Brain microvascular endothelial cell (primary cell): ENCODE data around the gene MAP4K3.

Experiments
- DNase-seq: peaks from one replicate; pipeline ENCODE4 v3.0.0-alpha.2; 2020
- H3K27ac ChIP-seq: fragments of 250-450 bp; sonication (Bioruptor Pico); 2 replicates; pipeline ENCODE4 v1.5.1; 2020; ENCODE audit warnings: mild to moderate bottlenecking, moderate library complexity
- H3K27me3 ChIP-seq: fragments of 250-450 bp; sonication (Bioruptor Pico); replicated peaks from 2 replicates; pipeline ENCODE4 v1.5.1; 2020; ENCODE audit warnings: mild to moderate bottlenecking
- H3K36me3 ChIP-seq: fragments of 250-450 bp; sonication (Bioruptor Pico); replicated peaks from 2 replicates; pipeline ENCODE4 v1.5.1; 2020; ENCODE audit warnings: mild to moderate bottlenecking
- H3K4me3 ChIP-seq: 2 replicates; pipeline ENCODE4 v1.5.1; 2011; ENCODE audit warnings: low read depth, mild to moderate bottlenecking, control low read depth, low read length, moderate library complexity
- in situ Hi-C: cut with HindIII; loops from 2 replicates; pipeline ENCODE4 v1.10.0; 2017; ENCODE audit warnings: low sequenced_read_pairs, low pct_ligation_motif_present
- TF ChIP-seq, protein P1 (sequence below): IDR thresholded peaks from 2 replicates; pipeline ENCODE4 v1.5.1; 2011; ENCODE audit warnings: low read depth, mild to moderate bottlenecking, moderate library complexity, low read length, control low read depth, inconsistent platforms; ENCODE audit errors: missing control alignments

MAP4K3 gene

DNA sequence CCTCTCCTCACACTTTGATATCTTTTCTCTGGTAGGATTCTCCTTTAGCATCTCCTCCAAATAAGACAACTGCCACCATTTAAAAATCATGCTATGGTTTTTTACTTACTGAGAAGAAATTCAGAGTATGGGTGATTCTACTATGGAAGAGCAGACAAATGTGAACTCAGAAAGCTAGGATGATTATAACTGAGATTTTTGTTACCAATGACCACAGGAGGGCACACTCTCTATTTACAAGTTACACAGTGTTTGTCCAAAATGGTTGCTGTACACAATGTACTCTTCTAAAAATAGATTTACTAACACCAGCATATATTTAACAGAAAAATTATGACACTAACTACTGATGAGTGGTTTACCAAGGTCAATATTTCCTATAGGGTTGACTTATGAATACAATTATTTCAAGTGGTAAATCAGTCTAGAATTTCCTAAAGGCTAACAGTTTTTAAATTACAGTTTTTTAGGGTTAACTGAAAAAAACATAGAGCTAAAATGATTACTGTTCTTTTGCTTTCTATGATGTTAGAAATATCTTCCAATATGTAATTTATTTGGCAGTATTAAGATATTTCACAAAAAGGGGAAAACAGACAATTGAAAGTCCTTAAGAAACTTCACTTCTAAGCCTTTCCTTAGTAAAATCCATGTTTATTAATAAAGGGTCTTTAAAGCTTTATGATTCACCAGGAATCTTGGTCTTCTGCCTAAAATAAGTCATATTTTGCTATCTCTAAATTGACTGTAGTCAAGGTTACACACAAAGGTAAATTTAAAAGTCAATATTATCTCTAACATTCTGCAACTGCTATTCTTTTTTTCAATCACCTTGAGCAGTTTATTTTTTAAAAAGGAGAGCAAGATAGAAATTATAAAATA lies 57.2 kb downstream of the MAP4K3 start:
- no peaks in the 10 kb centered on the region for H3K27me3 ChIP-seq
- in situ Hi-C loops, result no loop called here
- TF ChIP-seq, protein P1, sequence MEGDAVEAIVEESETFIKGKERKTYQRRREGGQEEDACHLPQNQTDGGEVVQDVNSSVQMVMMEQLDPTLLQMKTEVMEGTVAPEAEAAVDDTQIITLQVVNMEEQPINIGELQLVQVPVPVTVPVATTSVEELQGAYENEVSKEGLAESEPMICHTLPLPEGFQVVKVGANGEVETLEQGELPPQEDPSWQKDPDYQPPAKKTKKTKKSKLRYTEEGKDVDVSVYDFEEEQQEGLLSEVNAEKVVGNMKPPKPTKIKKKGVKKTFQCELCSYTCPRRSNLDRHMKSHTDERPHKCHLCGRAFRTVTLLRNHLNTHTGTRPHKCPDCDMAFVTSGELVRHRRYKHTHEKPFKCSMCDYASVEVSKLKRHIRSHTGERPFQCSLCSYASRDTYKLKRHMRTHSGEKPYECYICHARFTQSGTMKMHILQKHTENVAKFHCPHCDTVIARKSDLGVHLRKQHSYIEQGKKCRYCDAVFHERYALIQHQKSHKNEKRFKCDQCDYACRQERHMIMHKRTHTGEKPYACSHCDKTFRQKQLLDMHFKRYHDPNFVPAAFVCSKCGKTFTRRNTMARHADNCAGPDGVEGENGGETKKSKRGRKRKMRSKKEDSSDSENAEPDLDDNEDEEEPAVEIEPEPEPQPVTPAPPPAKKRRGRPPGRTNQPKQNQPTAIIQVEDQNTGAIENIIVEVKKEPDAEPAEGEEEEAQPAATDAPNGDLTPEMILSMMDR, result peak; percentile 41
- H3K4me3 ChIP-seq, result no peak overlapping the region
- peaks cover 6% of the 10 kb centered on the region for H3K36me3 ChIP-seq
- peak; percentile 45 for DNase-seq
- H3K27ac ChIP-seq, result peak overlapping the region; percentile 70

DNA sequence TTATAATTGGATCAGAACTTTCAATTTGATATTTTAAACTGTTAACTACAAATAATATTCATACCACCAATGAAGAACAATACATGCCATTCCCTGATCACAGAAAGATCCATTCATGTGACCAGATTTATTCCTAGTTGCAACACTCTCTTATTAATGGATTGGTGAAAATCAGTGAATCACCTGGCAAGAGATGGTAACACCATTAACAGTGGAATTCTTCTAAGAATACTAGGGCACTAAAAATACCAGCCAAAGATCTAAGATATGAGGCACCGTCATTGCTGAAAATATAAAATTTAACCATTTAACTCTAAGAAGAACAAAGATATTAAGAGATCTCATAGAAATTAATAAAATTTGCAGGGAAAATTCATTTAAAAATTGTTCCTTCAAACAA lies 58.1 kb downstream of the MAP4K3 start:
- TF ChIP-seq, protein P1, result no peak
- Histone ChIP-seq H3K36me3 (peaks cover 6% of the 10 kb centered on the region), H3K4me3 (no peak overlapping the region), H3K27me3 (no peaks in the 10 kb centered on the region), H3K27ac (no peak overlapping the region)
- no peak for DNase-seq
- in situ Hi-C loops, result no loop called here

DNA sequence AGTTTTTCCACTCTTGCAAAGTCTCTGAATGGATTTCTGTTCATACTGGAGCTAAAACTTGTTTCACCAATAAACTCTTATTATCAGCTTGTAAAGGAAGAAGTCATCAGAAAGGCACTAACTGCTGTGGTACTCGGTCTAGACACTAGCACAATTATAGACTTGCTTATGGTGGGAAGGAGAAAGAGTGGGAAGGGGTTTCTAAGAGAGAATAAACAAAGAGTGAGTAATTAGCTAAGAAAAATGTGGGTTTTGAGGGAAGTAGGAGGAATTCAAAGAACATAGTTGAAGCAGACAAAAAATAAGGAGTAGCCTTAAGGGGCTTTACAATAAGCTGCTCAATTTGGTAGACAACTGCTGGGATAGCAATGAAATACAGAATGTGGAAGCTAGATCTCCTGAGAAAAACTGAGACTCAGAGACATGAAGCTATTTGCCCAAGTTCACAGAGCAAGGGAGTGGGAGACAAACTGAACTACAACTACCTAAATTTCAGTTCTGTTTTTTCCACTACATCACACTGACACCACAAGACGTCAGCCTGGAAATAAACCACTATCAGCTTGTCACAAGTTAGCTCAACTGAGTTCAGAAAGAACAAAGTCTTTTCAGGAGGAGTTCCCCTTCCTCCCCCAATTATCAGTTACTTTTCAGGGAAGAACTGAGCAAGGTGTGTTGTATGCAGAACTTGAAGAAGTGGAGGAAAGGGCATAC lies 59.7 kb downstream of the MAP4K3 start:
- no peaks in the 10 kb centered on the region for H3K27me3 ChIP-seq
- H3K27ac ChIP-seq, result no peak overlapping the region
- no peak for DNase-seq
- H3K36me3 ChIP-seq, result peaks cover 6% of the 10 kb centered on the region
- no peak overlapping the region for H3K4me3 ChIP-seq
- TF ChIP-seq, protein P1, result no peak
- in situ Hi-C loops, result no loop called here

DNA sequence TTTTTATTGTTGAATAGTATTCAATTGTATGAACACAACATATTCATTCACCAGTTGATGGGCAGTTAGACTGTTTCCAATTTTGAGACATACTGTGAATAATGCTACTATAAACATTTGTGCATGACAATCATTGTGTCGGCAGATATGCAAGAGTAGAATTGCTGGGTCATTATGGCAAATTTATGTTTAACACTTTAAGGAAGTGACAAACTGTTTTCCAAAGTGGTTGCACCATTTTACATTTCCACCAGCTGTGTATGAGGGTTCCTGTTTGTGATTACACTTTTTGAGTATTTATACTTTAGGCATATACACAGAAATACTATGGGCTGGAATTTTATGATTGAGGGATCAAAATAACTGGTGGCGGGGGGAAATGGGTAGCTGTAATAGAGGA lies 61.2 kb downstream of the MAP4K3 start:
- no peaks in the 10 kb centered on the region for H3K27me3 ChIP-seq
- H3K4me3 ChIP-seq, result no peak overlapping the region
- DNase-seq, result no peak
- in situ Hi-C loops, result no loop called here
- H3K27ac ChIP-seq, result no peak overlapping the region
- H3K36me3 ChIP-seq, result peaks cover 6% of the 10 kb centered on the region
- TF ChIP-seq, protein P1, result no peak

DNA sequence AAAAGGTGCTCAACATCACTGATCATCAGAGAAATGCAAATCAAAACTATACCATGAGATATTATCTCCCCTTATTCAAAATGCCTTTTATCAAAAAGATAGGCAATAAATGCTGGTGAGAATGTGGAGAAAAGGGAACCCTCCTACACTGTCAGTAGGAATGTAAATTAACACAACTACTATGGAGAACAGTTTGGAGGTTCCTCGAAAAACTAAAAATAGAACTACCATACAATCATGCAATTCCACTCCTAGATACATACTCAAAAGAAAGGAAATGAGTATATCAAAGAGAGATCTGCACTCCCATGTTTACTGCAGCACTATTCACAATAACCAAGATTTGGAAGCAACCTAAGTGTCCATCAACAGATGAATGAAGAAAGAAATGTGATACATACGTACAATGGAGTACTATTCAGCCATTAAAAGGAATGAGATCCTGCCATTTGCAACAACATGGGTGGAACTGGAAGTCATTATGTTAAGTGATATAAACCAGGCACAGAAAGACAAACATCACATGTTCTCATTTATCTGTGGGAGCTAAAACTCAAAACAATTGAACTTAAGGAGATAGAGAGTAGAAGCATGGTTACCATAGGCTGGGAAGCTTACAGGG lies 63.8 kb downstream of the MAP4K3 start:
- no peaks in the 10 kb centered on the region for H3K27me3 ChIP-seq
- H3K36me3 ChIP-seq, result peaks cover 6% of the 10 kb centered on the region
- no peak for DNase-seq
- in situ Hi-C loops, result no loop called here
- no peak overlapping the region for H3K4me3 ChIP-seq
- TF ChIP-seq, protein P1, result no peak
- H3K27ac ChIP-seq, result no peak overlapping the region
